HPDE6-E6E7 (cell line): Measurements from ENCODE around the gene PDIK1L.

ENCODE experiments used
- DNase-seq: peaks from one replicate; pipeline ENCODE4 v3.0.0; 2011; ENCODE audit warnings: missing footprints; ENCODE audit errors: extremely low spot score

Gene PDIK1L

DNA sequence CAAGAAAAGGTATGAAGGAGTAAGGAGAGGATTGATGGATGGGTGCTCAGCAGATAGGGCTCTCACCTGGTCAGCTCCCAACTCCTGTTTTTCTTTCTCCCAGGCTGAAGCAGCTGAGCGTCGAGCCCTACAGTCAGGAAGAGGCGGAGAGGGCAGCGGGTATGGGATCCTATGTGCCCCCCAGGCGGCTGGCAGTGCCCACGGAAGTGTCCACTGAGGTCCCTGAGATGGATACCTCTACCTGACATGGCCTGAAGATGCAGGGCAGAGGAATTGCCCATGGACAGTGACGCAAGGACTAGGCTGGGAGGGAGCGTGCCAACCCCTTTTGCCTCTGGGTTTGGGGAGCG, 58.8 kb downstream of the PDIK1L start:
- DNase-seq = no peak

GRCh38 chr1:26171084-26172072, 59.8 kb downstream of the PDIK1L start, which contains the start of gene ZNF593OS:
TSS of gene ZNF593OS (minus strand) at chr1:26171832. CDS start at chr1:26171661, 171 bp downstream.
- DNase-seq = no peak
